Right lung (tissue), 5 donors: ENCODE results near the gene UBE2U. TPM values are rescaled to one million over a fixed set of nuclear protein-coding genes. Genes with fewer than 3 reads are reported as not detected.

Experiments
- DNase-seq, 2 donors: peaks; one replicate each; pipeline ENCODE4 v3.0.0-alpha.2; 2013
- polyA plus RNA-seq, 5 donors: library from polyadenylated mRNA; unstranded; fragments of 120-200 nt; gene quantifications; one replicate each; pipeline versions ENCODE4 v1.2.1 to v1.2.3, GENCODE V29; 2013; ENCODE audit warnings: inconsistent platforms in 1 of 5, low replicate concordance in 1 of 5; ENCODE audit not compliant: insufficient read length in 5 of 5, insufficient read depth in 1 of 5

UBE2U gene
- polyA plus RNA-seq, 5 donors: 0.13 to 0.68 (median 0.60) TPM; not detected in 2

- no peak for DNase-seq
Observed at GRCh38 chr1:64291931-64292330, 88.5 kb downstream of the UBE2U start.

- DNase-seq: no peak
Observed at GRCh38 chr1:64292399-64292798, 89.0 kb downstream of the UBE2U start.

GRCh38 chr1:64293820-64294219 lies 90.4 kb downstream of the UBE2U start:
- DNase-seq: no peak

GRCh38 chr1:64295136-64295535 lies 91.7 kb downstream of the UBE2U start:
- DNase-seq: no peak

- no peak for DNase-seq
Observed at GRCh38 chr1:64295561-64295960, 92.1 kb downstream of the UBE2U start.

- DNase-seq: no peak
Observed at GRCh38 chr1:64296459-64296858, 93.0 kb downstream of the UBE2U start.

GRCh38 chr1:64302194-64302593 lies 98.8 kb downstream of the UBE2U start:
- DNase-seq: no peak

GRCh38 chr1:64302971-64303370 lies 99.5 kb downstream of the UBE2U start:
- no peak for DNase-seq

GRCh38 chr1:64304823-64305222 lies 101.4 kb downstream of the UBE2U start:
- DNase-seq: no peak

GRCh38 chr1:64308866-64309265 lies 105.4 kb downstream of the UBE2U start:
- no peak for DNase-seq

GRCh38 chr1:64309431-64309831 lies 106.0 kb downstream of the UBE2U start:
- no peak for DNase-seq

GRCh38 chr1:64310760-64311159 lies 107.3 kb downstream of the UBE2U start:
- DNase-seq: no peak

- DNase-seq: no peak
Observed at GRCh38 chr1:64312431-64312830, 109.0 kb downstream of the UBE2U start.

- no peak for DNase-seq
Observed at GRCh38 chr1:64315402-64315801, 112.0 kb downstream of the UBE2U start.
